Epithelial cell of esophagus (primary cell): Measurements from ENCODE around the gene FAM156A.
"Not testable (repeated sequence)": the region's sequence is repeated elsewhere in the genome, so short reads cannot be mapped to it uniquely, and the experiment has no call there.

ENCODE experiments used
- DNase-seq: peaks from one replicate; pipeline ENCODE4 v3.0.0; 2010; ENCODE audit warnings: low read depth
- H3K4me3 ChIP-seq: 2 replicates; pipeline ENCODE4 v1.5.1; 2011; ENCODE audit warnings: mild to moderate bottlenecking, low read length, control low read depth
- CTCF ChIP-seq: IDR thresholded peaks from 2 replicates; pipeline ENCODE4 v1.5.1; 2011; ENCODE audit warnings: low read depth, mild to moderate bottlenecking, low read length, control low read depth, inconsistent platforms; ENCODE audit not compliant: insufficient read depth; ENCODE audit errors: missing control alignments

FAM156A gene, protein sequence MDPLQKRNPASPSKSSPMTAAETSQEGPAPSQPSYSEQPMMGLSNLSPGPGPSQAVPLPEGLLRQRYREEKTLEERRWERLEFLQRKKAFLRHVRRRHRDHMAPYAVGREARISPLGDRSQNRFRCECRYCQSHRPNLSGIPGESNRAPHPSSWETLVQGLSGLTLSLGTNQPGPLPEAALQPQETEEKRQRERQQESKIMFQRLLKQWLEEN

DNA sequence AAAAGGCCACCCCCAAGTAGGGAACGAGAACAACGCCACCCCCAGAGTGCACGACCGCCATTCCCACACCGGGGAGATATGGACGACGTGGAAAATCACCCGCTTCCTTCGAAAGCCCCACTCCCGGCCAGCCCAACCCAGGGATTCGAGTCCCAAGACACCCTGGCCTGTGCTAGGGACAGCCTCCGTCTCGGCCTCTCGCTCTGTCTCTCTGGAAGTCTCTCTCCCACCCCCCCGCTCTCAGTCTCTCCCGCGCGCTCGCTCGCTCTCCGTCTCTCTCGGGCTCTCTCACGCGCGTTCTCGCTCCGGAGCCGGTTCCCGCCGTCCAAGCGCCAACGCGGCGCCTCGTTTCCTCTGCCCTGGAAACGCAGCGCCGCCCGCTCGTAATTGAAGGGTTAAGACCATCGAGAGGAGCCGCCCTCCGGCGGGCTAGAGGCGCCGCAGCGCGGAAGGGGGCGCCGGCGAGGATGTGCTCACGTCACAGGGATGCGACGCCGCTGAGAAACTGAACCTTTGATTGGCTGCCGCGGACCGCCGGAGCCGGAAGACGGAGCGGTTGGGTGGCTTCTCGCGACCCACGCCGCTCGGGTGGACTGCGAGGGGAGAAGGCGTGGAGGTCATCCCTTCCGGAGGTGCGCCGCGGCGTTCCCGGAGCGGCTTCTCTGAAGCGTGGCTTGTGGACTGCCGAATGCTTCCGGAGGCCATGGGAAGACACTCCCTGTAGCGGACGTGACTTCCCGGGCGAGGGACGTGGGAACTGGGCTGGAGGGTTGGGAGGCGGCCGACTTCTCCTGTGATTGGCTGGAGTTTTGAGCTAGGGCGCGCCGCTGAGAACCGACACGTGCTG is at the start of gene FAM156A:
Gene FAM156A (minus strand): TSS at position 406 of the 847 bp plus-strand sequence. CDS start 9,930 bp downstream, outside the sequence.
- not testable (repeated sequence) for H3K4me3 ChIP-seq, DNase-seq

GRCh38 chrX:53005327-53005726 is 47.0 kb upstream of the FAM156A start:
- no peak overlapping the region for H3K4me3 ChIP-seq
- TF ChIP-seq CTCF: no peak
- DNase-seq: peak; percentile 29

DNA sequence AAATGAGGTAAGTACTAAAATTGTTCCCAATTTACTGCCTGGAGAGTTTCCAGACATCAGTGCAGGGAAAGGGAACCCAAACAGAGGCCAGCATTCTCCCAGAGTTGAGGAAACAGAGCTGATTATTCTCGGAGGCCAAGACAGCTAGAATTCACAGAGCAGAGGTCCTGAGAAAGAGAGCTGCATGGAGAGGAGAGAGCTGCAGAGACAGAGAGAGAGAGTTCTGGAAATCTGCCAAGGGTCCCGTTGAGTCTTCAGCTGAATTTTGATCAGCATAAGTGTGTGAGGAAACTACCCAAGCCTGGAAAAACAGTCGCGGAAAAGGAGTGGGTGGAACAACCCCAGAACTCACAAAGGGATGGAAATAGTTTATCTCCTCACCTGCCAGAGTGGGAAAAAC is 46.5 kb upstream of the FAM156A start:
- DNase-seq: no peak
- no peak for TF ChIP-seq CTCF
- no peak overlapping the region for H3K4me3 ChIP-seq

DNA sequence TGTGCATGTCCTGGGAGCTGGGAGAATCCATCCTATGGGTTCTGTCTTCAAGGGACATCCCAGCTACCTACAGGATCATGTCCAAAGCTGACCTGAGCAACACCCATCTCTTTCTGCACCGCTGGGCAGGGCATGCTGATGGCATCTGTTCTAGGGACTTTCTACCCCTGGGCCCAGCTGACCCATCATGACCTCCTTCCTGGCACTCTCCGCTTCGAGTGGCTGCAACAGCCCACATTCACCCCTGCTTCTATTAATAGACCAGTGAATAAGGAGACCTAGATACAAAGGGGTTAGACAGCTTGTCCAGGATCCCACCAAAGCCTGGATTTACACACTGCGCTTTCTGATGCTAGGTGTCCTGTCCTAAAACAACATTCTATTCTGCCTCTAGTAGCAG is 45.7 kb upstream of the FAM156A start:
- no peak overlapping the region for H3K4me3 ChIP-seq
- no peak for TF ChIP-seq CTCF
- no peak for DNase-seq

DNA sequence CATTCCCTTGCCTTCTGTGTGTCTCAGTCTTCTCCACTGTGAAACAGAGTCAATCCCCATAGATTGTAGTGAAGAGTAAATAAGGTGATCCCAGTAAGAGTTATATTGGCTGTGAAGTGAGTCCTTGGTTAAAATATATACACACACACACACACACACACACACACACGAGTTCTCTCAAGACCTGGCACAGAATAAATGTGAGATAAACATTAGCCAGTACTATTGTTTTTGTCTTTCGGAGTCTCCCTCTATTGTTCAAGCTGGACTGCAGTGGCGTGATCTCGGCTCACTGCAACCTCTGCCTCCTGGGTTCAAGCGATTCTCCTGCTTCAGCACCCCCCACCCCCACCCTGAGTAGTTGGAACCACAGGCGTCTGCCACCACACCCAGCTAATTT is 44.8 kb upstream of the FAM156A start:
- no peak overlapping the region for H3K4me3 ChIP-seq
- no peak for TF ChIP-seq CTCF
- no peak for DNase-seq

DNA sequence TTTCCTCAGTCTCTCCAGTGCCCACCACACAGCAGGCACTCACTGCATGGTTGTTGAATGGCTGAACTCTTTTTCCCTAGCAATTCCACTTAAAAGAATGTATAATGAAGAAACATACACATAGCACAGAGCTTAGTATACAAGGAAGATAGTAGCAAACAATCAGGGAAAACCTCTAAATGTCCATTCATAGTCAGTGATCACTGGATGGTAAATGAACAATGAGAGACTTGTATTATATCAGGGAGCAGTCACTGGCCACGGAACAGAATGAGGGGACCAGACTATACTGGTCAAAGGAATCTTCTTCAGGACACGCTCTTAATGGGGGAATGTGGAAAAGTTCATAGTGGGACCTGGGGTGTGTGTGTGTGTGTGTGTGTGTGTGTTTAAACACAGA is 43.6 kb upstream of the FAM156A start:
- DNase-seq: no peak
- no peak for TF ChIP-seq CTCF
- H3K4me3 ChIP-seq: no peak overlapping the region

- no peak for DNase-seq
- H3K4me3 ChIP-seq: no peak overlapping the region
- TF ChIP-seq CTCF: no peak
Observed at GRCh38 chrX:53000447-53001135, 42.3 kb upstream of the FAM156A start.
